ENCODE results near the gene TMEM213. TPM values are rescaled to one million over a fixed set of nuclear protein-coding genes. Genes with fewer than 3 reads are reported as not detected.

Gene TMEM213
- total RNA-seq, 1 experiment from 2014 or later: 11.3 TPM

DNA sequence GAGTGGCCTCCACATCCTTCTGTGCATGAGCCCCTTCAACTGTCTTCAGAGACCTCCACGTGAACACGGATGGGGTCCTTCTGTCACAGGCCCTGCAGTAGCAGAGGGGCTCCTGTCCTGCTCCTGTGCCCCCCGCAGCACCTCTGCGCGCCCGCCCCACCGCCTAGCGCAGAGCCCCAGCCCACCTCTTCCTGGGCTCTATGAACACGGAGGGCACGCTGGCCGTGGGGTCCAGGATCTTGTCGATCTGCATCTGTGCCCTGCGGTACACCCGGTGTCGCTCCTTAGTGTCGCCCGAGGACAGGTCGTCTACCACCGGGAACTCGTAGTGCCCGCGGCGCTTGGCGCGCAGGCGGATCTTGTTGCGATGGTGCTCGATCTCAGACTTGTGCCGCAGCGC lies 71.6 kb downstream of the TMEM213 start:
- CTCF ChIA-PET: no interaction called here
- no peak overlapping the region for H3K27ac Mint-ChIP-seq (ENCODE audit: unreplicated experiment)
- BruUV-seq (replicated peaks): no TSS peak
- H3K4me1 Mint-ChIP-seq (ENCODE audit: low read depth, unreplicated experiment): peaks cover 29% of the 10 kb centered on the region
- no peak overlapping the region for H3K4me3 Mint-ChIP-seq (ENCODE audit: low read depth, unreplicated experiment)
- H3K9me3 Mint-ChIP-seq (ENCODE audit: low read depth, unreplicated experiment): no peaks in the 10 kb centered on the region
- H3K27me3 Mint-ChIP-seq (ENCODE audit: unreplicated experiment): no peaks in the 10 kb centered on the region
- DNase-seq: no peak
- no peaks in the 10 kb centered on the region for H3K36me3 Mint-ChIP-seq (ENCODE audit: insufficient read depth, unreplicated experiment)
- TF ChIP-seq, protein P1, sequence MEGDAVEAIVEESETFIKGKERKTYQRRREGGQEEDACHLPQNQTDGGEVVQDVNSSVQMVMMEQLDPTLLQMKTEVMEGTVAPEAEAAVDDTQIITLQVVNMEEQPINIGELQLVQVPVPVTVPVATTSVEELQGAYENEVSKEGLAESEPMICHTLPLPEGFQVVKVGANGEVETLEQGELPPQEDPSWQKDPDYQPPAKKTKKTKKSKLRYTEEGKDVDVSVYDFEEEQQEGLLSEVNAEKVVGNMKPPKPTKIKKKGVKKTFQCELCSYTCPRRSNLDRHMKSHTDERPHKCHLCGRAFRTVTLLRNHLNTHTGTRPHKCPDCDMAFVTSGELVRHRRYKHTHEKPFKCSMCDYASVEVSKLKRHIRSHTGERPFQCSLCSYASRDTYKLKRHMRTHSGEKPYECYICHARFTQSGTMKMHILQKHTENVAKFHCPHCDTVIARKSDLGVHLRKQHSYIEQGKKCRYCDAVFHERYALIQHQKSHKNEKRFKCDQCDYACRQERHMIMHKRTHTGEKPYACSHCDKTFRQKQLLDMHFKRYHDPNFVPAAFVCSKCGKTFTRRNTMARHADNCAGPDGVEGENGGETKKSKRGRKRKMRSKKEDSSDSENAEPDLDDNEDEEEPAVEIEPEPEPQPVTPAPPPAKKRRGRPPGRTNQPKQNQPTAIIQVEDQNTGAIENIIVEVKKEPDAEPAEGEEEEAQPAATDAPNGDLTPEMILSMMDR (IDR thresholded peaks at IDR 0.05; ENCODE audit: unreplicated experiment): no peak
- intact Hi-C loops (cut with micrococcal nuclease; ENCODE audit: unreplicated experiment): loop anchor here (5.0 to 10.0 kb wide), 4 partner anchors 205 to 965 kb away; partner anchors contain the start of gene CREB3L2

DNA sequence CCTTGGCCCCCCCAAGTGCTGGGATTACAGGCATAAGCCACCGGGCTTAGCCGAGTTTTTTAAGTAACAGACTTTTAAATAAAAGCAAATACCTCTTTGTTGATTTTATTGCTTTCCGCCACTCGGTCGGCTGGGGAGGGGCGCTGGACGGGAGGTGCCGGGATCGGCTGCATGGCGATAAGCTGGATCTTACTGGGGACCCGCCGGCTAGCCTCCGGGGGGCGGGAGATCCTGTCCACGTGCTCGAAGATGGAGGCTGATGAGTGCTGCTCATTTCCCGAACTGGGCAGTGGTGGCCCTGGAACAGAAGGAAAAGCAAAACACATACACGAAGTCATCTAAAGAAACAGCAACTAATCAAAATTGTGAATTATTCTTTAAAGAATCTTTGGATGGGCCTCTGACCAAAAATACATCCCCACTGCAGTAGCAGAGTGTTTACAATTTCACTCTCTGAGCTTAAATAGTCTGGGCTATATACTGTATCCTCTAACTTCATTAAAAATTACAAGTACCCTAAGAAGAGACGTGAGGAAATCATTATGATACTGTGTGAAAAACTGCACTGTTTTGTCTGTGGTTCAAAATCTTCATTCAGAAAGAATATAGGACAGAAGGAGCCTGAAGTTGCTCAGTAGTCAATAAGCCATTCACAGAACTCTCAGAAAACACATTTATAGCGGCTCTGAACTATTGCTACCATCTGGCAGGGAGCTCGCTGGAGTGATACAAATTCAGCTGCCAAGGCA lies 73.4 kb downstream of the TMEM213 start:
- no peaks in the 10 kb centered on the region for H3K27me3 Mint-ChIP-seq (ENCODE audit: unreplicated experiment)
- TF ChIP-seq, protein P1 (IDR thresholded peaks at IDR 0.05; ENCODE audit: unreplicated experiment): no peak
- no peak for DNase-seq
- no peak overlapping the region for H3K27ac Mint-ChIP-seq (ENCODE audit: unreplicated experiment)
- CTCF ChIA-PET: no interaction called here
- H3K4me3 Mint-ChIP-seq (ENCODE audit: low read depth, unreplicated experiment): no peak overlapping the region
- peaks cover 18% of the 10 kb centered on the region for H3K4me1 Mint-ChIP-seq (ENCODE audit: low read depth, unreplicated experiment)
- no peaks in the 10 kb centered on the region for H3K36me3 Mint-ChIP-seq (ENCODE audit: insufficient read depth, unreplicated experiment)
- BruUV-seq (replicated peaks): no TSS peak
- intact Hi-C loops (cut with micrococcal nuclease; ENCODE audit: unreplicated experiment): no loop called here
- no peaks in the 10 kb centered on the region for H3K9me3 Mint-ChIP-seq (ENCODE audit: low read depth, unreplicated experiment)

DNA sequence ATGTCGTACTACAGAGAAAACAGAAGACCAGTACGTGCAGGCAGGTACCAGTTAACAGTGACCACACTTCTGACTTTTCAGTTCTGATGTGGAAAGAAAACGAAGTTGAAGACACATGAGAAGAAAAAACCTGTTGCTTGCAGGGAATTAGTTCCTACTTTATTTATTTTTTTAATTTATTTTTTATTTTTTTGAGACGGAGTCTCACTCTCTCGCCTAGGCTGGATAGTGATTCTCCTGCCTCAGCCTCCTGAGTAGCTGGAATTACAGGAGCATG lies 74.0 kb downstream of the TMEM213 start:
- Mint-ChIP-seq H3K27ac (ENCODE audit: unreplicated experiment) (no peak overlapping the region), H3K9me3 (ENCODE audit: low read depth, unreplicated experiment) (no peaks in the 10 kb centered on the region), H3K4me3 (ENCODE audit: low read depth, unreplicated experiment) (no peak overlapping the region), H3K27me3 (ENCODE audit: unreplicated experiment) (no peaks in the 10 kb centered on the region), H3K4me1 (ENCODE audit: low read depth, unreplicated experiment) (peaks cover 18% of the 10 kb centered on the region), H3K36me3 (ENCODE audit: insufficient read depth, unreplicated experiment) (no peaks in the 10 kb centered on the region)
- TF ChIP-seq, protein P1 (IDR thresholded peaks at IDR 0.05; ENCODE audit: unreplicated experiment): no peak
- intact Hi-C loops (cut with micrococcal nuclease; ENCODE audit: unreplicated experiment): no loop called here
- no peak for DNase-seq
- no TSS peak for BruUV-seq (replicated peaks)
- CTCF ChIA-PET: no interaction called here

DNA sequence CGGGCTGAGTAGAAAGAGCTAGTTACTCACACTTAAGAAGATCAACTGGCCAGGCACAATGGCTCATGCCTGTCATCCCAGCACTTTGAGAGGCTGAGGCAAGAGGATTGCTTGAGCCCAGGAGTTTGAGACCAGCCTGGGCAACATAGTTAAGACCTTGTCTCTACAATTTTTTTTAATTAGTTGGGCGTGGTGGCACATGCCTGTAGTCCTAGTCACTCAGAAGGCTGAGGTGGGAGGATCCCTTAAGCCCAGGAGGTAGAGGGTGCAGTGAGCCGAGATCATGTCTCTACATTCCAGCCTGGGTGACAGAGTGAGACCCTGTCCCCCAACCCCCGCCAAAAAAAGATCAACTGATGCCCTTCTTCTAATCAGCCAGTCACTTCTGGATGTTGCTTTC lies 74.8 kb downstream of the TMEM213 start:
- DNase-seq: peak; percentile 39
- TF ChIP-seq, protein P1 (IDR thresholded peaks at IDR 0.05; ENCODE audit: unreplicated experiment): no peak
- intact Hi-C loops (cut with micrococcal nuclease; ENCODE audit: unreplicated experiment): no loop called here
- Mint-ChIP-seq H3K9me3 (ENCODE audit: low read depth, unreplicated experiment) (no peaks in the 10 kb centered on the region), H3K4me1 (ENCODE audit: low read depth, unreplicated experiment) (peaks cover 18% of the 10 kb centered on the region), H3K36me3 (ENCODE audit: insufficient read depth, unreplicated experiment) (no peaks in the 10 kb centered on the region), H3K4me3 (ENCODE audit: low read depth, unreplicated experiment) (no peak overlapping the region), H3K27ac (ENCODE audit: unreplicated experiment) (no peak overlapping the region), H3K27me3 (ENCODE audit: unreplicated experiment) (no peaks in the 10 kb centered on the region)
- CTCF ChIA-PET: no interaction called here
- BruUV-seq (replicated peaks): no TSS peak

Data from Calu3 (cell line).